HK-2 (cell line): ENCODE results near the gene OTOP2.
A peak's percentile ranks its signal among the peaks of the same experiment; 100 is the strongest.
"Not testable (repeated sequence)": the region's sequence is repeated elsewhere in the genome, so short reads cannot be mapped to it uniquely, and the experiment has no call there.

Source experiments
- DNase-seq: peaks from one replicate; pipeline ENCODE4 v3.0.0-alpha.2; 2018; ENCODE audit not compliant: unreplicated experiment

Gene OTOP2

DNA sequence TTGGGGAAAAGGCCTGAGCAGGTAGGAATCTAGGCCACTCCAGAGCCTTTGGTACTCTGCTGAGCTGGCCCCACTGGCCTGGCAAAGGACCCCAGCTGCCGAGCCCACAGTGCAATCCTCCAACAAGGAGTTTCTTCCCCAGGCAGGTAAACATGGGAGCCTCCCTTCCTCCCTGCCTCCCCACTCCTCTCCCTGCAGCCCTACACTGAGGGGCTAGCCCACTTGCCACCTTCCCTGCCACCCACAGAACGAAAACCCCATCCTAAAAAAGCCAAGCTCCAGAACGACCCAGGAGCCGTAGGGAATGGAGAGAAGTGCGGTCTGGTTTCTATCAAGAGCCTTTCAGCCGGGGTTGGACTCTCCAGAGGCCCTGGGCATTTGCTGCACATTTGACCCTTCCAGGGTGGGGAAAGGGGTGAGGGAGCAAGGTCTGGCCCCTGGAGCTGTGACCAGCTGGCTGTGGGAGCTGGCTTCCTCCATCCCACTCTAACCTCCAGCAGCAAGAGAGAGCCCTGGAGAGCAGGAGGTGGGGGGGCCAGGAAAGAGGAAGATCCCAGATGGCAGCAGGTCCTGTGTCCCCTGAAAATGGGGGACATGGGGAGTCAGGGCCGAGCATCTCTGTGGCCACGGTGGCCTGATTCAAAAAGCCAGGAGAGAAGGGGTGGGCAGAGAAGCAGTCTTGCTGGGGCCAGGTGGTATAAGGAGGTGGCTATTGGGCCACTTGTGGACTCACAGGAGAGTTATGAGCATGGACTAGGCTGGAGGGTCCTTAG is 47.2 kb downstream of the OTOP2 start:
- no peak for DNase-seq

DNA sequence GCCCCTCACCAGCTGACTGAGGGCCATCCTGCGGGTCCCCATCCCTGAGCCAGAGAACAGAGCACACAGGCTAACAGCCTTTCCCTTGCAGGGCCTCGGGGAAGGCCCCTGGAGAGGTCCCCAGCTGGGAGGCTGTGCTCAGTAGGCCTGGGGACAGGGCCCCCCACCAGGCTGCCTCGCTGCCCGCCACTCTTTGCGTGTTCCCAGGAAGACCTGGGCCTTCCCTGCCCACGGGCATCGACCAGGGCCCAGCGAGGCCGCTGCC is 47.7 kb downstream of the OTOP2 start:
- no peak for DNase-seq

DNA sequence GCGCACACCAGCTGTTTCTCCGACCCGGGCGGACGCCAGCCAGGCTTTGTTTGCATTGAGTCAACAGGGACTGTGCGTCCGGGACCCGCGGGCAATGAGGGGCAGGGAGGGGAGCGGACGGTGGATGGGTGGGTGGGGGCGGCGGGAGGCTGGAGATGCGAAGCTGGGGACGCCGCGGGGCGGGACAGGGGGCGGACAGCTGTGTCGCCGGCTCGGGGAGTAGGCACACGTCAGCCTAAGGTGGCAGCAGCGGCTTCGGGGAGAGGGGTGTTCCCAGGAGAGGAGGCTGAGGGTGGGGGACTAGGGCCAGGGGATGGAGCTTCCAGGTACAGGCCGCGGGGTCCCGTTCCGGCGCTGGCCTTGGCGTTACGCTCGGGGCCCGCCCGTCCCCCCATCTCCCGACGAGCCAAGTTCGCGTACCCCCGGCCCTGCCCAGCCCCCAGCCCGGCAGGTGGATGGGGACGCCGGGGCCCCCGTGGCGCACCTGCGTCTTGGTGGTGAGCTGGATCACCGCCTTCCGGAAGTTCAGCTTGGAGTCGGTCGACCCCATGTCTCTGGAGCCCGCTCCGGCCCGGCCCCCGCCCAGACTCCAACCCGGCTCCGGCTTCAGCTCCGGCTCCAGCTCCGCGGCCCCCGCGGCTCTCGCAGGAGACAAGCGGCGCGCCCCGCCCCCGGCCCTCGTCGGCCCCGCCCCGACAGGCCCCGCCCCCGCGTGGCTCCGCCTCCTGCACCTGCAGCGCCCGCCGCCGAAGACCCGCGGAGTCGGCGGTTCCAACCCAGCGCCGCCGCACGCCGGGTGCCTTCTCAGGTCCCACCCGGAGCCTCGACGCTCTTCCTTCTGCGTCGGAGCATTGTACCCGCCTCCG is 48.3 kb downstream of the OTOP2 start, which contains the start of gene HID1:
TSS of gene HID1 (minus strand) at position 653 of the 866 bp plus-strand sequence. CDS start at position 550, 103 bp downstream.
- no peak for DNase-seq

DNA sequence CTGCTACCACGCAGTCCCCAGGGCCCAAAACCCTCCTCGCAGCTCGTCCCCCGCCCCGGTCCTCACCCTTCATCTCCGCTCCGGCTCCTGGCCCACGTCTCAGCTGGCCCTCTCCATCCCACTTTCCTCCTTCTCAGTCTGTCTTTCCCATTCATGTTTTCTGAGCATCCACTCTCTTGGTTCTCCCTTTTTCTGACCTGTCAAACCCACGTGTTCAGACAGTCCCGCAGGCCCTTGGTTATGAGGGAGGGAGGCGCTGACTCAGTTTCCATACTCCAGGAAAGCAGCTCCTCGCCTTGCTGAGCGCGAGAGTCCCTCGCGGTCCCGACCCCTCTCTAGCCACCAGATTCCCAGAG is 48.9 kb downstream of the OTOP2 start:
- DNase-seq: no peak

DNA sequence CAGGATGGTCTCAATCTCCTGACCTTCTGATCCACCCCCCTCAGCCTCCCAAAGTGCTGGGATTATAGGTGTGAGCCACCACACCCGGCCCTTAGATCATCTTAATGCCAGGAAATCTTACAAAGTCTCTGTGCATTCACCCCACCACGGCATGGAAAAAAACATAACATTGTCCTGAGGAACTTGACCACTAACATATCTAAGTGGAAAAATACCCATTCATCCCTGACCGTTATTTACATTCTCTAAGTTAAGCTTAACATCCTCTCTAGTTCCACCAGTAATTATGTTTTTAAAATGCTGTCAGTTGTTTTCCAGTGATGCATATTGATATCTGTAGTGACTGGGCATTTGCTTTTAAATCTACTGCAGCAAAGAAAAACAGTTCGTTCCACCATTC is 51.9 kb downstream of the OTOP2 start:
- no peak for DNase-seq

DNA sequence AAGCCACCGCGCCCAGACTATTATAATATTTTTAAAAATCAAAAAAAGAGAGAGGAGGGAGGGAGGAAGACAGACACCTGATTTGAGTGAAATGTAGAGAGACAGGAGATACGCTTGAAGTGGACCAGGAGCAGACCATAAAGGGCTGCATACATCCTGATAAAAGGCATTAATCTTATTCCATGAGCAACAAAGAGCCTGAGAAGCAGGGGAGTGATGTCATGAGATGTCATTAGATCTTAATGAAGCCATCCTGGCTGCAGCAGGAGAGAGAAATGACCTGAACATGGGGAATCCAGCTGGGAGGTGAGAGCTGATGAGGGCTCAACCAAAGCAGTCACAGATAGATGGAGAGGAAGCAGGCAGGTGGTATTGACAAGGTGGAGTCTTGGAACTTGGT is 53.7 kb downstream of the OTOP2 start:
- no peak for DNase-seq

DNA sequence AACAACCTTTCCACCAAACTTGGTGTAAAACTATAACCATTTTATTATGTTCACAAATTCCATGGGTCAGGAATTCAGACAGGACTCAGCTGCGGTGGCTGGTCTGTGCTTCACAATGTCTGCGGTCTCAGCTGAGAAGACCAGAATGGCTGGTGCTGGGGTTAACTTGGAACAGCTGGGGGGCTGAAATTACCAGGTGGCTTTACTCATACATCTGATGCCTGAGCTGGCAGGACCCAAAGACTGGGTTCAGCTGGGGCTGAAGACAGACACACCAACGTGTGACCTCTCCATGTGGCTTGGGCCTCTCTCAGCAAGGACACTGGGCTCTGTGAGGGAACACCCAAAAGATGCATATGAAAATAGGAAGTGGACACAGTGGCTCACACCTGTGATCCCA is 54.2 kb downstream of the OTOP2 start:
- no peak for DNase-seq

DNA sequence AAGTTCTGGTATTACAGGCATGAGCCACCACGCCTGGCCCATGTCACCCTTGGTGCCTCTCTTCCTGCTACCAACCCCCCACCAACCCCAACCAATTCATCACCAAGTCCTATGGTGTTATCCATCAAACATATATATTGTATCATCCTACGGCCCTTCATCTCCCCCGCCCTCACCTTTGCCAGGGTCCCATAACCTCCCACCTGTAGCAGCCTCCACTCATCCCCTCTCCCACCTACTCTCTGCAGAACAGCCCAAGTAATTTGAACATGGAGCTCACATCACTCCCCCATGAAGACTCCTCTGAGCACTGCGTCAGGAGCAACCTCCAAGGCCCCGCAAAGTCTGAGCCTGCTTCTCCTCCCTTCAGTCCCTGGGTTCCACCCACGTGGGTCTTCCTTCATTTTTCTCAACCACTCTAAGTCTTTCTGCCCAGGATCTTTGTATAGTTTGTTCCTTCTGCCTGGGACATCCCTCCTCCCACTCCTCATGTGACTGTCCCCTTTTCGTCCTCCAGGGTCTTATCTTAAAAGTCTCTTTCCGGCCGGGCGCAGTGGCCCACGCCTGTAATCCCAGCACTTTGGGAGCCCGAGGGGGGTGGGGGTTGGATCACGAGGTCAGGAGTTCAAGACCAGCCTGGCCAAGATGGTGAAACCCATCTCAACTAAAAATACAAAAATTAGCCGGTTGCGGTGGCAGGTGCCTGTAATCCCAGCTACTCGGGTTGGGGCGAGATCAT is 55.5 kb downstream of the OTOP2 start:
- DNase-seq: no peak

DNA sequence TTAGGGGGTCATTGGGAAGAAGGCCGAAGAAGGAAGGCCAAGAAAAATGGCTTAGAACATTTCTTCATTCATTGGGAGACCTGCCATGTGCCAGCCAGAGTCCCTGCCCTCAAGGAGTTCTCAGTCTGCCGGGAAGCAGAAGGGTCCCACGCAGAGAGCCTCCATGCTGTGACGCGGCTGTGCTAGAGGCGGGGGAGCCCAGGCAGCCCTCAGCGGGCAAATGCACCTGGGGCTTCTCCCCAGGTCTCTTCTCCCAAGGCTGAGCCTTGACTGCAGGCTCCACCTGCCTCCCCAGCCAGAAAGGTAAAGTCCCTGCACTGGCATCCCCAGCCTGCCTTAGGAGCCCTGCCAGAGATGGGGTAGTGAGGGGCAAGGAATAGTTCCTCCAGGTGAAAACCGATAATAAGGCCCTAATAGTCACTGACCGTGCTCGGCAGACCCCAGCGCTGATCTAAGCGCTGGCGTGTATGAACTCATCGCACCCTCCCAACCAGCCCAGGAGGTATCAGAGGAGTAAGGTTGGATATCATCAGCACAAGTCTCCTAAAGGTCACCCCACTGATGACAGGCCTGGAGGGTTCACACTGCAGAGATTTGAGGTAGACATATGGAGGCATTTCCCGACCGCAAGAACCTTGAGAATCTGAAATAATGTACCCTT is 57.4 kb downstream of the OTOP2 start:
- no peak for DNase-seq

DNA sequence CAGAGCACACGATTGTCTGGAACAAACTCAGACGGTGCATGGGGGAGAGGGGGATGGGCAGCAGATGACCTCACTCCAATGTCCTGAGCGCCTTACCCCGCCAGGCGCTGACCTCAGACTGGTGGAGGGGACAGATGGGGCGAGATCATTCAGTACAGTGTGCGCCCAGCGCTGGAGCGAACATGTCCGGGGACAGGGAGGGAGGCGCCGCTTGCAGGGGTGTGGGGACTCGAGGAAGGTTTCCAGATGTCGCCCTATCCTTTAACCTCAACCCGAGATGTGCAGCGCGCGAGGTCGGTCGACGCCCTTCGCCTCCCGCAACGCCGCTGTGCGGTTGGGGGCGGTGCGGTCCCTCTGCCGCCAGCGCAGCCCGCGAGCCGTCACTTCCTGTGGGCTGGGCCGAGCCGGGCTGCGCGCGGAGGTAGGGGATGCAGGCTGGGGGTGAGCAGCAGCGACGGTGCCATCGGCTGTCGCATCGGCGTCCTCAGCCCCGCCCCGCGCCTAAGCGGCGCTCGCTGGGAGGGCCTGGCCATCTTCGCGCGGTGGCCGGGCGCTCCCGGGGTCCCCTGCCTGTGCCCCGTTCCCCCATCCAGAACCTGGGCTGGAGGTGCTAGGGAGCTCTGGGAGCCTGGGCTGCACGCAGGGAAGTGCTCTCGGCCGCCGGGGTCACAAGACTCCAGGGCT is 58.0 kb downstream of the OTOP2 start:
- peak; percentile 82 for DNase-seq

DNA sequence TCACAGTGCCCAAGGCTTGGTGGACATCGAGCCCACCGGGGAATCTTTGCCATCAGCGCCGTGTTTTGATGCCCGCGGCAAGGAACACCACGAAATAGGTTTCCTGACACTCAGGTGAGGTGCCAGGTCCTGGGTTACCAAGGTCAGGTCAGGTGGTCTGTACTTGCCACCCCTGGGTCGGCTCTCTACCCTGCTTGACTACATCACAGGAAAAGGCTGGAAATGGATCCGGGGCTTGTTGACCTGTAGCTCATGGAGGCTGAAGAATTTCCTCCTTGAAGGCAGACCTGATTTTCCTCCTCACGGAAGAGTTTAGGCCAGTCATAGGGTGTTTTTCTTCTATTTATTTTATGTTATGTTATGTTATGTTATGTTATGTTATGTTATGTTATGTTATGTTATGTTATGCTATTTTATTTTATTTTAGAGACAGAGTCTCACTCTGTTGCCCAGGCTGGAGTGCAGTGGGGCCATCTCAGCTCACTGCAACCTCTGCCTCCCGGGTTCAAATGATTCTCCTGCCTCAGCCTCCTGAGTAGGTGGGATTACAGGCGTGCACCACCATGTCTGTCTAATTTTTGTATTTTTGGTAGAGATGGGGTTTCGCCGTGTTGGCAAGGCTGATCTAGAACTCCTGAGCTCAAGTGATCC is 58.7 kb downstream of the OTOP2 start:
- DNase-seq: not testable (repeated sequence)
